Breast epithelium (tissue), 3 donors: Measurements from ENCODE around the gene BICD1.

Experiments used
- CTCF ChIP-seq, 3 donors: fragments of 450-650 bp; IDR thresholded peaks; one replicate each; pipeline ENCODE4 v1.5.1; 2016 to 2017; ENCODE audit warnings: antibody characterized with exemption in 3 of 3, mild to moderate bottlenecking in 3 of 3, moderate library complexity in 3 of 3
- POLR2A ChIP-seq: fragments of 450-650 bp; IDR thresholded peaks from one replicate; pipeline ENCODE4 v1.6.1; 2016; ENCODE audit warnings: antibody characterized with exemption, mild to moderate bottlenecking, moderate library complexity

- TF ChIP-seq CTCF (IDR thresholded peaks at IDR 0.05) (no peak), POLR2A (no peak)
These were observed 195.8 kb downstream of the BICD1 start for GRCh38 chr12:32302218-32303173.
